ENCODE results near the gene INPP5E. TPM values are rescaled to one million over a fixed set of nuclear protein-coding genes. Genes with fewer than 3 reads are reported as not detected.
A peak's percentile ranks its signal among the peaks of the same experiment; 100 is the strongest.

The INPP5E gene
- total RNA-seq, 1 donor from 2014 or later: 24.0 TPM

DNA sequence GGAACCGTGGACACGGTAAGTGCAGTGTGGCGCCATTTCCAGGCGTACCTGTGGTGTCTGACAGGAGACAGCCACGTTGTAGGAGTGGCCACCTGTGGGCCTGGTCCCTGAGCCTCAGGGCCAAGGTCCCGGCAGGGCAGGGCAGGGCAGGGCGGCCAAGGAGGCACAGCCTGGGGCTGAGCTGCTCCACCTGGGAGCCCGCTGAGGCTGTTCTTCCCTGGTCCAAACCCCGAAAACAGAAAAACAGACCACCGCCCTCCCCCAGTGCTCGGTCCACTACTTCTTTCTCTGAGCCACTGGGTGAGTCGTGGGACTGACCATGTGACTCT is 20.6 kb downstream of the INPP5E start:
- Mint-ChIP-seq H3K9me3 (no peaks in the 10 kb centered on the region), H3K27me3 (no peaks in the 10 kb centered on the region), H3K4me3 (no peak overlapping the region), H3K27ac (no peak overlapping the region), H3K4me1 (ENCODE audit: unreplicated experiment) (no peaks in the 10 kb centered on the region), H3K36me3 (peaks cover 7% of the 10 kb centered on the region)
- TF ChIP-seq, protein P1, sequence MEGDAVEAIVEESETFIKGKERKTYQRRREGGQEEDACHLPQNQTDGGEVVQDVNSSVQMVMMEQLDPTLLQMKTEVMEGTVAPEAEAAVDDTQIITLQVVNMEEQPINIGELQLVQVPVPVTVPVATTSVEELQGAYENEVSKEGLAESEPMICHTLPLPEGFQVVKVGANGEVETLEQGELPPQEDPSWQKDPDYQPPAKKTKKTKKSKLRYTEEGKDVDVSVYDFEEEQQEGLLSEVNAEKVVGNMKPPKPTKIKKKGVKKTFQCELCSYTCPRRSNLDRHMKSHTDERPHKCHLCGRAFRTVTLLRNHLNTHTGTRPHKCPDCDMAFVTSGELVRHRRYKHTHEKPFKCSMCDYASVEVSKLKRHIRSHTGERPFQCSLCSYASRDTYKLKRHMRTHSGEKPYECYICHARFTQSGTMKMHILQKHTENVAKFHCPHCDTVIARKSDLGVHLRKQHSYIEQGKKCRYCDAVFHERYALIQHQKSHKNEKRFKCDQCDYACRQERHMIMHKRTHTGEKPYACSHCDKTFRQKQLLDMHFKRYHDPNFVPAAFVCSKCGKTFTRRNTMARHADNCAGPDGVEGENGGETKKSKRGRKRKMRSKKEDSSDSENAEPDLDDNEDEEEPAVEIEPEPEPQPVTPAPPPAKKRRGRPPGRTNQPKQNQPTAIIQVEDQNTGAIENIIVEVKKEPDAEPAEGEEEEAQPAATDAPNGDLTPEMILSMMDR (conservative IDR thresholded peaks at IDR 0.05): no peak
- DNase-seq (ENCODE audit: extremely low spot score, unreplicated experiment): no peak

DNA sequence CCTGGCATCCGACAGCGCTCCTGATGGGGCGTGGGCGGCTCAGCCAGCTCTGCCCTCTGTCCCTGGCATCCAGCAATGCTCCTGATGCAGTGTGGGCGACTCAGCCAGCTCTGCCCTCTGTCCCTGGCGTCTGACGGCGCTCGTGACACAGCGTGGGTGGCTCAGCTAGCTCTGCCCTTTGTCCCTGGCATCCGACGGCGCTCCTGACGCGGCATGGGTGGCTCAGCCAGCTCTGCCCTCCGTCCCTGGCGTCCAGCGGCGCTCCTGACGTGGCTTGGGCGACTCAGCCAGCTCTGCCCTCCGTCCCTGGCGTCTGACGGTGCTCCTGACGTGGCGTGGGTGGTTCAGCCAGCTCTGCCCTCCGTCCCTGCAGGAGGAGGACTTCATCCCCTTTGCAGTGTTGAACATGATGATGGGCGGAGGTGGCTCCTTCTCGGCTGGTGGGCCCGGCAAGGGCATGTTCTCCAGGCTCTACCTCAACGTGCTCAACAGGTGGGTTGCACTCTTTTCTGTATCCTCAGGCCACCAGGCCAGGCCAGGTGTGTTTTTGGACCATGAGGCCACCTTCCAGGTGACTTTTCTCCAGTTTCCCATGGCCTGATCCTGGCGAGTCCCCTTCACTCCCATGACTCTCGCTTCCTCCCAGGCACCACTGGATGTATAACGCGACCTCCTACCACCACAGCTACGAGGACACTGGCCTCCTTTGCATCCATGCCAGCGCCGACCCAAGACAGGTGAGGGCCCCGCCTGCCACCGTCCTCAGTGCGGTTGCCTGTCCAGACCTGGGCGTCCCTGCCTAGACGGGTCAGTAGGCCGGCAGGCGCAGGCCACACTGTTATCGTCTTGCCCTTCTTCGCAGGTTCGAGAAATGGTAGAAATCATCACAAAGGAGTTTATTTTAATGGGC is 21.2 kb downstream of the INPP5E start:
- Mint-ChIP-seq H3K36me3 (peaks cover 7% of the 10 kb centered on the region), H3K4me1 (ENCODE audit: unreplicated experiment) (no peaks in the 10 kb centered on the region), H3K4me3 (no peak overlapping the region), H3K9me3 (no peaks in the 10 kb centered on the region), H3K27me3 (no peaks in the 10 kb centered on the region), H3K27ac (no peak overlapping the region)
- no peak for DNase-seq (ENCODE audit: extremely low spot score, unreplicated experiment)
- TF ChIP-seq, protein P1 (conservative IDR thresholded peaks at IDR 0.05): no peak

DNA sequence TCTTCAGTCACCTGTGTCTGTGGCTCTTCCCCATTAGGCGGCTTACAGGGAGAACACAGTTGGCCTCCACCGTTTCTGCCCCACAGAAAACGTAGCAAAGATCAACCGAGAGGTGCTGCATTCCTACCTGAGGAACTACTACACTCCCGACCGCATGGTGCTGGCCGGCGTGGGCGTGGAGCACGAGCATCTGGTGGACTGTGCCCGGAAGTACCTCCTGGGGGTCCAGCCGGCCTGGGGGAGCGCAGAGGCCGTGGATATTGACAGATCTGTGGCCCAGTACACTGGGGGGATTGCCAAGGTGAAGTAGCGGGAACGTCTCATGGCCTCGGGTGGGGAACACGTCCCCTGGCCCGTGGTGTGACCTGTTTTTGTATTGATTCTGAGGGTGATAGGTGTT is 22.7 kb downstream of the INPP5E start:
- H3K27ac Mint-ChIP-seq: no peak overlapping the region
- H3K4me3 Mint-ChIP-seq: no peak overlapping the region
- DNase-seq (ENCODE audit: extremely low spot score, unreplicated experiment): no peak
- no peaks in the 10 kb centered on the region for H3K9me3 Mint-ChIP-seq
- H3K4me1 Mint-ChIP-seq (ENCODE audit: unreplicated experiment): peaks cover 2% of the 10 kb centered on the region
- no peaks in the 10 kb centered on the region for H3K27me3 Mint-ChIP-seq
- H3K36me3 Mint-ChIP-seq: peaks cover 10% of the 10 kb centered on the region
- TF ChIP-seq, protein P1 (conservative IDR thresholded peaks at IDR 0.05): no peak

DNA sequence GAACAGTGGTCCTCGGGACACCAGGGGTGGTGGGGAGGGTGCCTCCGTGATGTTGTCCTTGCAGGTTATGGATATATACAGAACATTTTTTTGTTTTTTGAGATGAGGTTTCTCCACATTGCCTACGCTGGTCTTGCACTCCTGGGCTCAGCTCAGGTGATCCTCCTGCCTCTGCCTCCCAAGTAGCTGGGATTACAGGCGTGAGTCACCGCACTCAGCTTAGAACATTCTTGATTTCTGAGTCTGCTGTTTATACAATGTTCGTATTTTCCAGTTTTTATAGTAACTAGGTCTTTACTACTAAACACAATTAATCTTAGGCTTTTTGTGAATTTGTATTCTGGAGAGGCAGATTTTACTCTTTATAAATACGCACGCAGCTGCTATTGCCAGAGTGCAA is 23.2 kb downstream of the INPP5E start:
- Mint-ChIP-seq H3K9me3 (no peaks in the 10 kb centered on the region), H3K36me3 (peaks cover 10% of the 10 kb centered on the region), H3K27ac (no peak overlapping the region), H3K4me1 (ENCODE audit: unreplicated experiment) (peaks cover 4% of the 10 kb centered on the region), H3K27me3 (no peaks in the 10 kb centered on the region), H3K4me3 (no peak overlapping the region)
- TF ChIP-seq, protein P1 (conservative IDR thresholded peaks at IDR 0.05): no peak
- no peak for DNase-seq (ENCODE audit: extremely low spot score, unreplicated experiment)

DNA sequence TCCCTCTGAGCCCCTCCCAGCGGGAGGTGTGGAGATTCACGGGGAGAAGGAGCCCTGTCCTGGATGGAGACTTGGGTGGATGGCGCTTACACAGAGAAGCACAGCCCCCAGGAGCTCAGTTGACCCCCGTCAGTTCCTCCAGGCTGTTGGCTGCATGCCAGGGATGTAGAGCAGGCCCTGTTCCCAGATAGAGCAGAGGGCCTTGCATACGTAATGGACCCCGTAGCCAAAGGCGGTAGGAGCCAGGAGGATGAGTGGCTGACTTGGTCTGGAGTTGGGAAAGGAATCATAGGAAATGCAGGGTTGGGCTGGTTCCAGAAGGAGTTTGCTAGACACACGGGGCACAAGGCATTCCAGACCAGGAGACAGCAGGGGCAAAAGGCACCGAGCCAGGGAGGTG is 26.7 kb downstream of the INPP5E start:
- Mint-ChIP-seq H3K9me3 (no peaks in the 10 kb centered on the region), H3K4me3 (peak overlapping the region; percentile 36), H3K36me3 (peaks cover 10% of the 10 kb centered on the region), H3K27me3 (no peaks in the 10 kb centered on the region), H3K4me1 (ENCODE audit: unreplicated experiment) (peaks cover 19% of the 10 kb centered on the region), H3K27ac (no peak overlapping the region)
- TF ChIP-seq, protein P1 (conservative IDR thresholded peaks at IDR 0.05): no peak
- no peak for DNase-seq (ENCODE audit: extremely low spot score, unreplicated experiment)

Measured in type B pancreatic cell (in vitro differentiated cells).